Stimulated activated CD4-positive, alpha-beta T cell treated with anti-CD3 and anti-CD28 coated beads, Interleukin-15, amount 100 ng/mL, for 1 hour (primary cell): ENCODE measurements around the gene EZH2.

Experiments
- DNase-seq, 2 donors: peaks; one replicate each; pipeline ENCODE4 v3.0.0-alpha.2; 2020; ENCODE audit warnings: low read depth in 1 of 2, low spot score in 1 of 2

Gene EZH2

GRCh38 chr7:148809856-148810255 lies 74.2 kb downstream of the EZH2 start:
- no peak for DNase-seq

- no peak for DNase-seq
Measured at GRCh38 chr7:148807436-148807835, 76.7 kb downstream of the EZH2 start.

DNA sequence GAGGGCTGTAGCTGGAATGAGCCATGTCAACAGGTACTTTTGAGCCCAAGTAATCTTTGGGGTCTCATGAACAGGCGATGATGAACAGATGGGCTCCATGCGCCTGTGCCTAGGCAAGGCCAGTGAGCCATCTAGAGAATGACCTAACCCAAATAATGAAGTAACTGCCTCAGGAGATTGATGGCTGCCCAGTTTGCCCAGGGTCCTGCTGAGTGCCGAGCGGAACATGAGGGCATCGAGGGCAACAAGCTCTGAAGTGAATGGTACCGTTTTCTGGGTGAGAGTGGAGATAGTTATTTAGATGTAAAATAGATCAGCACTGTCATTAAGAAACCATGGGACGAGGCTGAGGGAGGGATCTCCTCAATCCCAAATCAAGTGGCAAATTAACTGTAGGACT lies 77.9 kb downstream of the EZH2 start:
- no peak for DNase-seq

- DNase-seq, result no peak
Measured at GRCh38 chr7:148804343-148805235, 79.5 kb downstream of the EZH2 start.

DNA sequence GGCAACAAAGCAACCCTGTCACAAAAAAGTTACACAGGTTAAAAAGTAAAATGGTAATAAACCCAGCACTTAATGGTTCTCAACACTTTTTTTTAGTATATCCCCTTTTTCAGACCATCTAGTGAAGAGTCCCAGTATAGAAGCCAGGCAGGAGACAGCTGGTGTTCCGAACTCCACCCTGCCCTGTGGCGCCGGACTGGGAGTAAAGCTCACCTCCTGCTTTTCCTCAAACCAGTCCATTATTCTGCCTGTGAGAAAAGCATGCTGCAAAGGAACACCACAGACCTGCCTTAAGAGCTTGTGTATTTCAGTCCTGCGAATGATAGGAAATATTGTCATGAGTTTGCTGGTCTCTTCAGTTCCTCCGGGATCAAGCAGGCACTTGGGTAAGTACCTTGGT lies 81.0 kb downstream of the EZH2 start:
- DNase-seq, result no peak

GRCh38 chr7:148802101-148802493 lies 82.0 kb downstream of the EZH2 start:
- no peak for DNase-seq

DNA sequence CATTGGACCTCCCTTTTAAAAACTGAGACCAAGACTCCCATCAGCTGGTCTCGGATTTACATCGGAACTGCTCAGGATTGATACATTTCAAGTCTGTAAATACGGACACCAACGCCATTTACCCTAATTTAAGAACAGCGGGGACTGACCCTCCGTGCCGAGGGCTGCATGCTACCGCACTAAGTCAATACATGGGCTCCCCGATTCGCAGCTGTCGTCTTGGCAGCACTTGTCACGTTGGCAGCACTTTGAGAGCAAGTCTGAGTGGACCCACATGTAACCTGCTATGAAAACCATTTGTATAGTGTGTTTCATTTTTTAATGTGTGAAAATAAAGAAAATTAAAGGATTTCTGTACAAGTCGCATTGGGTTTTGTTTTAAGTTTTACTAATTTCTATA lies 83.4 kb downstream of the EZH2 start:
- no peak for DNase-seq

- no peak for DNase-seq
Measured at GRCh38 chr7:148799893-148800555, 84.1 kb downstream of the EZH2 start.

DNA sequence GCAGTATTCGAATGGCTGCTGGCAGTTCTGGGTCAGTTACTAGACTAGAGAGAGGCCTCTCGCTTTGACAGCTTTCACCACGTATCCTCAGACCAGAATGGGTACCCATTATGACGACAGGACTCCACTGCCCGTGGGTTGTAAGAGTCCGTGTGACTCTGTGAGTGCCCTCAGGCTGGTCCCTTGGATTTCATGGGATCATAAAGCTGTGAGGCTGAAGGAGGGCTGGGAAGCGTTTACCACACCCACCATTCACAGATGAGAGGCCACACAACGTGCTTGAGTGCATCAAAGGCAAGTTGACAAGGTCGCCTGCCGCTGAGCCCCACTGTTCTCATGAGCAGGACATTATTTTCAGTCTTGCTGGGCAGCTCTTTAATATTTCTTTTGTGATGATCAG lies 87.2 kb downstream of the EZH2 start:
- no peak for DNase-seq

DNA sequence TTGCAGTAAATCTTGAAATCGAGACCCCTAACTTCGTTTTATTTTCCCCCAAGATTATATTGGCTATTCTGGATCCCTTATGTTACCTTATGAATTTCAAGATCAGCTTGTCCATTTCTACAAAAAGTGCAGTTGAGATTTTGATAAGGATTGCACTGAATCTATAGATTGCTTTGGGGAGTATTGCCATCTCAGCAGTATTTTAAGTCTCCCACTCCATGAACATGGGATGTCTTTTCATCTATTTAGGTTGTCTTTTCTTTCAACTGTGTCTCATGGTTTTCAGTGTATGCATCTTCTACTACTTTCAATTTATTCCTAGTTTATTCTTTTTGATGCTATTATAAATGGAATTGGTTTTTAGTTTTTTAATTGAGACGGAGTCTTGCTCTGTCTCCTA lies 89.6 kb downstream of the EZH2 start:
- no peak for DNase-seq

DNA sequence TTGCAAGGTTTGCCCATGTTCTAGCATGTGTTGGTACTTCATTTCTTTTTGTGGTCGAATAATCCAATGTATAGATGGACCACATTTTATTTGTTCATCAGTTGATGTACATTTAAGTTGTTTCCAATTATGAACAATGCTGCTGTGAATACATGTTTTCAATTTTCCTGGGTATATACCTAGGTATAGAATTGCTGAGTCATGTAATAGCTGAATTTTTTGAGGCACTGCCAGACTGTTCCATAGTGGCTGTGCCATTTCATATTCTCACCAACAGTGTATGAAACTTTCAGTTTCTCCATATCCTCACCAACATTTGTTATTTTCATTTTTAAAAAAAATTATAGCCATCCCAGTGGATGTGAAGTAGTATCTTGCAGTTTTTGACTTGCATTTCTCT lies 90.5 kb downstream of the EZH2 start:
- DNase-seq, result no peak

GRCh38 chr7:148791546-148791945 lies 92.5 kb downstream of the EZH2 start:
- no peak for DNase-seq

DNA sequence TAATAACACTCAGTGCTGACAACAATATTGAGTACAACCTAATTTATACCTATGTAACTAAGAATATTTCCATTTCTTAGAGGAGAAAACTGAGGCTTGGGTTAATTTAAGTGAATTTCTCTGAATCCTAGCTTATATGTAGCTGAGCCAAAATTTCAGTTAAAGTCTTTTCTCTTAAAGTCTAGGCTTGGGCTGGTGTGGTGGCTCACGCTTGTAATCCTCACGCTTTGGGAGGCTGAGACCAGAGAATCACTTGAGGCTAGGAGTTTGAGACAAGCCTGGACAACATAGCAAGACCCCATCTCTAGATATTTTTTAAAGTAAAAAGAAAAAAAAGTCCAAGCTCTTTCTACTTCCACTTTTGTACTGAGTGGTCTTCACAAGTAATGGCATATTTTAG lies 93.2 kb downstream of the EZH2 start:
- no peak for DNase-seq

DNA sequence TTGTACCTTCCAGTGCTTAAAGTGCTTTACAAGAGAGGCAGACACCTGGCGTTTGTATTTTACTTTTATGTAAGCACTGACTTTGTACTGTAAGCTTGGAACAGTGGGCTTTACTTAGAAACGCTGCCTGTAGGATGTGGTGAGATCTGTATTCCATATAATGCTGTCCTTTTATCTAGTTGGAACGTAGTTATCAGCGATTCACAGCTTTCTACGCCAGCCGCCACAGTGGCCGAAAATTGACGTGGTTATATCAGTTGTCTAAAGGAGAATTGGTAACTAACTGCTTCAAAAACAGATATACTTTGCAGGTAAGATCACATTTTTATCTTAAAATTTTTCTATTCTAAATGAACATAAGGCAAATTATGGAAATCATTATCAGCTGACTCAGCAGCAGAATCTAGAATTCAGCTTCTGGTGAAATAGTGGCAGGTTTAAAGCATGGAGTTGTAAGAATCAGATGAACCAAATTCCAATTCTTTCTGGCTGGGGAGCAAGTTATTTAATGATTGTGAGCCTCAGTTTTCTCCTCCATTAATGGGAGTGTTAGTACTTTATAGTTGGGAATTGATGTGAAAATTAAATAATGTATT lies 93.9 kb downstream of the EZH2 start:
- no peak for DNase-seq

- no peak for DNase-seq
Measured at GRCh38 chr7:148789220-148789619, 94.9 kb downstream of the EZH2 start.

DNA sequence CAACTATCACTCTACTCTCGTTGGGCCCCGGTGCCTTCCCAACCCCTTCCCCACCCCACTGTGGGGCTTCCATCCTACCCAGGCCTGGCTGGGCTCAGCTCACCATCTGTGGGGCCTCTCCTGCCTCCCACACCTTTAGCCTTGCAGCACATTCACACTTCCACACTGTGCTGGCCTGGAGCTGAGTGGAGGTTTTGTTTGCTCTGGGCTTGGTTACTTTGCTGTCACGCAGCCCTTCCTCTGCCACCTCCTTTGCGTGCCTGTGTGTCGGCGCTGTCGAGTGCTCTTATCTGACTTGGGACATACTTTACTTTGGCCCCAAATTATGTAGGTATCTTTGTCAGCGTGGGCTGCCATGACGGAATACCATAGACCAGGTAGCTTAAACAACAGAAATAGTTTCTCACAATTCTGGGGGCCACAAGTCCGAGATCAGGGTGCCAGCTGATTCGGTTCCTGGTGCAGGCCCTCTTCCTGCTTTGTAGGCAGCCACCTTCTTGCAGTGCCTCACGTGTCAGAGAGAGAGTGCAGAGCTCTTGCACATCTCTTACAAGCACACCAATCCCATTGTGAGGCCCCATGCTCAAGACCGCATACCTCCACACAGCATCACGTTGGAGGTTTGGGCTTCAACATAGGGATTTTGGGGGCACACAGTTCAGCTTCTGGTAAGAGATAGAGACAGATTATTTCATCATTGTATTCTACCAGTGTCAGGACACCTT lies 96.4 kb downstream of the EZH2 start:
- no peak for DNase-seq

DNA sequence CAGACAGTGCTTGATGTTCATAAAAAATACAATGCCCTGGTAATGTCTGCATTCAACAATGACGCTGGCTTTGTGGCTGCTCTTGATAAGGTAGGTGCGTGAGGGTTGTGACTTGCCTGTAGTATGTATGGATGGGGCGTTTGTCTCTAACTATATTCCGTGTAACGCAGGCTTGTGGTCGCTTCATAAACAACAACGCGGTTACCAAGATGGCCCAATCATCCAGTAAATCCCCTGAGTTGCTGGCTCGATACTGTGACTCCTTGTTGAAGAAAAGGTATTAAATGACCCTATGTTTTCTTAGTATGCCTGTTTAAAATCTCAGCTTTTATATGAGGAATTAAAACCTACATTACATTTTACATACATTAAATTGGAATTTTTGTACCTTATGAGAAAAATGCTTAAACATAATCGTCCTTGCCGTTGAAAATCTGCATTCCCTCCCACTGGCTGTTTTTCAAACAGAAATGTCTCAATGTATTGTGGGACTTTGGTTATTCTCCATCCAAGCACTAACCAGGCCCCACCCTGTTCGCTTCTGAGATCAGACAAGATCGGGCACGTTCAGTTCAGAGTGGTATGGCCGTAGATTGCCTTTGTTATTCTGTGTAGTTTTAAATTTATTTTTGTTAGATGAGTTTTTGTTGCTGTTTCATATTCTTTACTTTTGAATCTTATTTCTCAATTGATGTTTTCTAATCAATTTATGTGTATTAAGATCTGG lies 100.1 kb downstream of the EZH2 start:
- DNase-seq, result no peak

DNA sequence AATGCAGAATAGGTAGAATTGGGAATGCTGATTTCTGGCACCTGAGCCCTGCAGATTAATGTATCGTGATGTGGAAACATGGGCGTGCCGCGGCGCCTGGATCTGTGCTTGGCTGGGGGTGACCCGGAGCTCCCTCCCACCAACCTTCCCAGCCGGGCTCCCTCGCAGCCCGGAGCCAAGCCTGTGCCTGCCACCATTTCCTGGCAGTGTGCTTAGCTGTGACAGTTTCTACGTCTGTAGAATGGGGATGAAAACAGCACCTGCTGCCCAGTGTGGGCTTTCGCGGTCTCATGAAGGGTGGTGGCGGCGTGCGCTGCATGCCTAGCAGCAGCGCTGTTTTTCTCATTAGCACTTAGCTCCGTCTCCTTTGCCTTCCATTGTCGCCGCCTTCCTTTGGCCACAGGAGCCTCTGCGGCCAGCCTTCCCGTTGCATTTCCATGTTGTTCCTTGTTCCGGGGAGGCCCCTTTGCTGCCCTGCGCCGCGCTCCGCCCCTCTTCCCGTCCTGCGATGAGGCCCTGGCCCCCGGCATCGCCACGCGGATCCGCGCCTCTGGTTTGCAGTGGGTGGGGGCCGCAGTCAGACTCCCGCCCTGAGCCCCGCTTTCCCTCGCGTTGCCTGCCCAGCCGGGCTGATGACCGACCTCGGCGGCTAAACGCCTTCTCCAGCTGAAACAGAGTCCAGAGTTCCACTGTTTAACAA lies 101.2 kb downstream of the EZH2 start:
- no peak for DNase-seq

DNA sequence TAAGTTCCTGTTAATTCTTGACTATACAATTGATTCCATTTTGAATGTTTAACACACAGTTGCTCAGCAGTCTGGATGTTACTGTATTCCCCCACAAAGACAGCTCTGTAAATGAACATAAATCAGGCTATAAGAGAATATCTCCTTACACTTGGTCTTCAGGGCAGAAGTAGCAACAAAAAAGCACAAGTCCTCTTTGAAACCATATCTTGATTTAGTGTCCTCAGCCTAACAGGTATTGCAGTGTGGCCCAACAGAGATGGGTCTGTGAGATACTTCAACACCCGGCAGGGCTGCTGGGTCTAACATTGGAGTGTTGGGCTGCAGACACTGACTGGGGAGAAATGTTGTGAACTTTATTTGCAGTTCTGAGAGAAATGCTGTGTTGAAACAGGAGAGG lies 109.6 kb downstream of the EZH2 start:
- DNase-seq, result no peak

DNA sequence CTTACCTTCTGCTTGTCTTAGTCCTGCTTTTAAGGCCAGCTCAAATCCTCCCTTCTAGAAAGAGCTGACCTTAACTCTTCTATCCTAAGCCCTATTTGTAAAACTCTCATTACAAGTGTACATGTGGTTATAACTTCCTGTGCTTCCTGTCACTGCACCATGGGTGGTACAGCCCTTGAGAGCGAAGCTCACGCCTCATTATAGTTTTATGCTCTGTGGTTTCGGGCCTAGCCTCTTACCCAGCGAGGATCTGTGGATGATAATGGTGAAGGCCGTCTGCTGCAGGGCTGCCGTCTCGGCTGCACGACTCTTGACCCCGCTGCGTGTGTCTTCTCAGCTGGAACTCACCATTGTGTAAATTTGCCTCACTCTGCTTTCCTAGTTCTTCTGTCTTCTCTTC lies 110.8 kb downstream of the EZH2 start:
- no peak for DNase-seq
